ENCODE results near the gene GPR78. TPM values are rescaled to one million over a fixed set of nuclear protein-coding genes. Genes with fewer than 3 reads are reported as not detected.

The GPR78 gene
- total RNA-seq, 4 donors from 2014 or later, result 0.19 TPM; not detected in 2

GRCh38 chr4:8560265-8561047 is 19.7 kb upstream of the GPR78 start:
- TF ChIP-seq, protein P1, sequence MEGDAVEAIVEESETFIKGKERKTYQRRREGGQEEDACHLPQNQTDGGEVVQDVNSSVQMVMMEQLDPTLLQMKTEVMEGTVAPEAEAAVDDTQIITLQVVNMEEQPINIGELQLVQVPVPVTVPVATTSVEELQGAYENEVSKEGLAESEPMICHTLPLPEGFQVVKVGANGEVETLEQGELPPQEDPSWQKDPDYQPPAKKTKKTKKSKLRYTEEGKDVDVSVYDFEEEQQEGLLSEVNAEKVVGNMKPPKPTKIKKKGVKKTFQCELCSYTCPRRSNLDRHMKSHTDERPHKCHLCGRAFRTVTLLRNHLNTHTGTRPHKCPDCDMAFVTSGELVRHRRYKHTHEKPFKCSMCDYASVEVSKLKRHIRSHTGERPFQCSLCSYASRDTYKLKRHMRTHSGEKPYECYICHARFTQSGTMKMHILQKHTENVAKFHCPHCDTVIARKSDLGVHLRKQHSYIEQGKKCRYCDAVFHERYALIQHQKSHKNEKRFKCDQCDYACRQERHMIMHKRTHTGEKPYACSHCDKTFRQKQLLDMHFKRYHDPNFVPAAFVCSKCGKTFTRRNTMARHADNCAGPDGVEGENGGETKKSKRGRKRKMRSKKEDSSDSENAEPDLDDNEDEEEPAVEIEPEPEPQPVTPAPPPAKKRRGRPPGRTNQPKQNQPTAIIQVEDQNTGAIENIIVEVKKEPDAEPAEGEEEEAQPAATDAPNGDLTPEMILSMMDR (IDR thresholded peaks at IDR 0.05), result no peak
- ATAC-seq (ENCODE audit: low FRiP score), result no peak
- no peak for DNase-seq (ENCODE audit: low spot score)

GRCh38 chr4:8564595-8564994 is 15.6 kb upstream of the GPR78 start:
- no peak for DNase-seq (ENCODE audit: low spot score)
- no peak for ATAC-seq (ENCODE audit: low FRiP score)
- TF ChIP-seq, protein P1 (IDR thresholded peaks at IDR 0.05), result no peak

- TF ChIP-seq, protein P1 (IDR thresholded peaks at IDR 0.05), result no peak
- DNase-seq (ENCODE audit: low spot score), result no peak
- no peak for ATAC-seq (ENCODE audit: low FRiP score)
Observed at GRCh38 chr4:8568068-8568668, 12.0 kb upstream of the GPR78 start.

- ATAC-seq (ENCODE audit: low FRiP score) (no peak), DNase-seq (ENCODE audit: low spot score) (no peak)
- TF ChIP-seq, protein P1 (IDR thresholded peaks at IDR 0.05), result no peak
Observed at GRCh38 chr4:8570201-8570600, 10.0 kb upstream of the GPR78 start.

GRCh38 chr4:8571702-8572685 is 8.2 kb upstream of the GPR78 start:
- no peak for ATAC-seq (ENCODE audit: low FRiP score)
- DNase-seq (ENCODE audit: low spot score), result no peak
- TF ChIP-seq, protein P1 (IDR thresholded peaks at IDR 0.05), result no peak

DNA sequence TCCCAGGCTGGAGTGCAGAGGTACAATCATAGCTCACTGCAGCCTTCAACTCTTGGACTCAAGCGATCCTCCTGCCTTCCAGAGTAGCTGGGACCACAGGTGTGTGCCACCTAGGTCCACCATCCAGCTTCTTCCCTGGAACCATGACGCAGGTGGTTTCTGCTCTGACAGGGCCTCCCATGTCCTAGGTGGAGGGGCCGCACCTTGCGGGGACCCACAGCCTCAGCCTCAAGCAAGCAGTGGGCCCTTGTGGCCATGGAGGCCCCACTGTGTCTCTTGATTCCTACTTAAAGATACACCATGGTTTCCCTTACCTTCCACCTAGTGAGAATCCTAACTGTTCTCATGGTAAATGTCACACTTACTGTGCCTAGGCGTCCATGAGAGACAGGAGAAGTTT is 6.9 kb upstream of the GPR78 start:
- ATAC-seq (ENCODE audit: low FRiP score) (no peak), DNase-seq (ENCODE audit: low spot score) (no peak)
- TF ChIP-seq, protein P1 (IDR thresholded peaks at IDR 0.05), result no peak

Measured in omental fat pad (tissue), 4 donors.